HL-60 (cell line): ENCODE measurements around the gene INPP5K.
"Not testable (repeated sequence)": the region's sequence is repeated elsewhere in the genome, so short reads cannot be mapped to it uniquely, and the experiment has no call there.

Experiments used
- POLR2AphosphoS5 ChIP-seq: IDR thresholded peaks from 2 replicates; pipeline ENCODE4 v1.6.1; 2012; ENCODE audit warnings: low read depth
- TF ChIP-seq, protein P1 (sequence below): IDR thresholded peaks from one replicate; pipeline ENCODE4 v1.5.1; 2011; ENCODE audit warnings: low read length, control low read depth, inconsistent platforms; ENCODE audit not compliant: insufficient read depth

DNA sequence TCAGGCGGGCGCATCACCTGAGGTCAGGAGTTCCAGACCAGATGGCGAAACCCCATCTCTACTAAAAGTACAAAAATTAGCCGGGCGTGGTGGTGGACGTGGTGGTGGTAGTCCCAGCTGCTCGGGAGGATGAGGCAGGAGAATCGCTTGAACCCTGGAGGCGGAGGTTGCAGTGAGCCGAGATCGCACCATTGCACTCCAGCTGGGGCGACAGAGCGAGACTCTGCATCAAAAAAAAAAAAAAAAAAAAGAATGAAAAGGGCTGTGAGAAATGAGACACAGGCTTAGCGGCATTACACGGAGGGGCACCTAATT, 47.0 kb upstream of the INPP5K start:
- not testable (repeated sequence) for TF ChIP-seq POLR2AphosphoS5
- TF ChIP-seq, protein P1, sequence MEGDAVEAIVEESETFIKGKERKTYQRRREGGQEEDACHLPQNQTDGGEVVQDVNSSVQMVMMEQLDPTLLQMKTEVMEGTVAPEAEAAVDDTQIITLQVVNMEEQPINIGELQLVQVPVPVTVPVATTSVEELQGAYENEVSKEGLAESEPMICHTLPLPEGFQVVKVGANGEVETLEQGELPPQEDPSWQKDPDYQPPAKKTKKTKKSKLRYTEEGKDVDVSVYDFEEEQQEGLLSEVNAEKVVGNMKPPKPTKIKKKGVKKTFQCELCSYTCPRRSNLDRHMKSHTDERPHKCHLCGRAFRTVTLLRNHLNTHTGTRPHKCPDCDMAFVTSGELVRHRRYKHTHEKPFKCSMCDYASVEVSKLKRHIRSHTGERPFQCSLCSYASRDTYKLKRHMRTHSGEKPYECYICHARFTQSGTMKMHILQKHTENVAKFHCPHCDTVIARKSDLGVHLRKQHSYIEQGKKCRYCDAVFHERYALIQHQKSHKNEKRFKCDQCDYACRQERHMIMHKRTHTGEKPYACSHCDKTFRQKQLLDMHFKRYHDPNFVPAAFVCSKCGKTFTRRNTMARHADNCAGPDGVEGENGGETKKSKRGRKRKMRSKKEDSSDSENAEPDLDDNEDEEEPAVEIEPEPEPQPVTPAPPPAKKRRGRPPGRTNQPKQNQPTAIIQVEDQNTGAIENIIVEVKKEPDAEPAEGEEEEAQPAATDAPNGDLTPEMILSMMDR: not testable (repeated sequence)
